Measurements from ENCODE around the gene PELI1. TPM values are rescaled to one million over a fixed set of nuclear protein-coding genes. Genes with fewer than 3 reads are reported as not detected.
A peak's percentile ranks its signal among the peaks of the same experiment; 100 is the strongest.

The PELI1 gene
- total RNA-seq, 3 donors from 2014 or later = 31.8 to 51.7 (median 40.6) TPM

GRCh38 chr2:64157792-64158191, 13.6 kb upstream of the PELI1 start:
- no peaks in the 10 kb centered on the region for H3K36me3 ChIP-seq

GRCh38 chr2:64153811-64154210, 9.6 kb upstream of the PELI1 start:
- no peak for TF ChIP-seq POLR2A (IDR thresholded peaks at IDR 0.05)
- TF ChIP-seq CTCF (IDR thresholded peaks at IDR 0.05) = no peak
- no peak for TF ChIP-seq POLR2AphosphoS5 (IDR thresholded peaks at IDR 0.05)
- H3K36me3 ChIP-seq = no peaks in the 10 kb centered on the region
- no peak overlapping the region for H3K4me3 ChIP-seq
- H3K9me3 ChIP-seq = no peaks in the 10 kb centered on the region
- no peaks in the 10 kb centered on the region for H3K27me3 ChIP-seq
- H3K4me1 ChIP-seq = no peaks in the 10 kb centered on the region
- intact Hi-C loops (cut with DNase I; ENCODE audit: low total_unique reads) = no loop called here
- no peak overlapping the region for H3K27ac ChIP-seq
- no peak for DNase-seq (ENCODE audit: low spot score in 2 of 2)

More at GRCh38 chr2:64157792-64158191, 13.6 kb upstream of the PELI1 start:
- TF ChIP-seq POLR2A (IDR thresholded peaks at IDR 0.05) (no peak), POLR2AphosphoS5 (IDR thresholded peaks at IDR 0.05) (peak in 2 of 3 donors; percentile 34 to 47)
- Histone ChIP-seq H3K4me3 (no peak overlapping the region), H3K9me3 (no peaks in the 10 kb centered on the region), H3K27me3 (no peaks in the 10 kb centered on the region), H3K27ac (peak overlapping the region in 1 of 2 donors; percentile 2), H3K4me1 (no peaks in the 10 kb centered on the region)
- no peak for DNase-seq (ENCODE audit: low spot score in 2 of 2)
- intact Hi-C loops (cut with DNase I; ENCODE audit: low total_unique reads) = no loop called here

GRCh38 chr2:64151476-64151875, 7.3 kb upstream of the PELI1 start:
- H3K9me3 ChIP-seq = no peaks in the 10 kb centered on the region
- H3K27ac ChIP-seq = no peak overlapping the region
- intact Hi-C loops (cut with DNase I; ENCODE audit: low total_unique reads) = no loop called here
- no peak overlapping the region for H3K4me3 ChIP-seq
- no peaks in the 10 kb centered on the region for H3K36me3 ChIP-seq
- TF ChIP-seq POLR2AphosphoS5 (IDR thresholded peaks at IDR 0.05) (no peak), CTCF (IDR thresholded peaks at IDR 0.05) (no peak), POLR2A (IDR thresholded peaks at IDR 0.05) (no peak)
- no peaks in the 10 kb centered on the region for H3K4me1 ChIP-seq
- DNase-seq (ENCODE audit: low spot score in 2 of 2) = no peak
- H3K27me3 ChIP-seq = no peaks in the 10 kb centered on the region

- intact Hi-C loops (cut with DNase I; ENCODE audit: low total_unique reads) = no loop called here
- Histone ChIP-seq H3K4me1 (no peaks in the 10 kb centered on the region), H3K36me3 (no peaks in the 10 kb centered on the region), H3K27me3 (no peaks in the 10 kb centered on the region), H3K27ac (peak overlapping the region; percentile 49 to 99), H3K9me3 (no peaks in the 10 kb centered on the region), H3K4me3 (no peak overlapping the region)
- TF ChIP-seq POLR2AphosphoS5 (IDR thresholded peaks at IDR 0.05) = no peak
- TF ChIP-seq CTCF (IDR thresholded peaks at IDR 0.05) = no peak
- no peak for TF ChIP-seq POLR2A (IDR thresholded peaks at IDR 0.05)
- DNase-seq (ENCODE audit: low spot score in 2 of 2) = no peak
Observed at GRCh38 chr2:64145714-64146113, 1.5 kb upstream of the PELI1 start.

GRCh38 chr2:64145119-64145518, 899 bp upstream of the PELI1 start:
- no peak overlapping the region for H3K4me3 ChIP-seq
- no peaks in the 10 kb centered on the region for H3K36me3 ChIP-seq
- no peaks in the 10 kb centered on the region for H3K27me3 ChIP-seq
- no peak for DNase-seq (ENCODE audit: low spot score in 2 of 2)
- no peaks in the 10 kb centered on the region for H3K9me3 ChIP-seq
- peak overlapping the region; percentile 49 to 99 for H3K27ac ChIP-seq
- no peak for TF ChIP-seq CTCF (IDR thresholded peaks at IDR 0.05)
- TF ChIP-seq POLR2A (IDR thresholded peaks at IDR 0.05) = no peak
- TF ChIP-seq POLR2AphosphoS5 (IDR thresholded peaks at IDR 0.05) = no peak
- intact Hi-C loops (cut with DNase I; ENCODE audit: low total_unique reads) = no loop called here
- no peaks in the 10 kb centered on the region for H3K4me1 ChIP-seq

Measured in breast epithelium (tissue), 4 donors.